Neural crest cell (in vitro differentiated cells): ENCODE results near the gene ARL6. TPM values are rescaled to one million over a fixed set of nuclear protein-coding genes. Genes with fewer than 3 reads are reported as not detected.
A peak's percentile ranks its signal among the peaks of the same experiment; 100 is the strongest.

Experiments
- DNase-seq: peaks from one replicate; pipeline ENCODE4 v3.0.0; 2021; ENCODE audit warnings: low read depth, mixed read lengths, low spot score
- H3K27ac Mint-ChIP-seq: one replicate; pipeline ENCODE4 v1.8.0; 2021; ENCODE audit warnings: mild to moderate bottlenecking, mixed read lengths; ENCODE audit not compliant: unreplicated experiment
- H3K27me3 Mint-ChIP-seq: 2 replicates; pipeline ENCODE4 v1.8.0; 2021; ENCODE audit warnings: low read depth, mild to moderate bottlenecking, mixed read lengths
- H3K36me3 Mint-ChIP-seq: 2 replicates; pipeline ENCODE4 v1.8.0; 2021; ENCODE audit warnings: low read depth, mild to moderate bottlenecking, mixed read lengths
- H3K4me1 Mint-ChIP-seq: 2 replicates; pipeline ENCODE4 v1.8.0; 2021; ENCODE audit warnings: mixed read lengths
- H3K4me3 Mint-ChIP-seq: one replicate; pipeline ENCODE4 v1.8.0; 2021; ENCODE audit warnings: mild to moderate bottlenecking, mixed read lengths
- H3K9me3 Mint-ChIP-seq: 2 replicates; pipeline ENCODE4 v1.8.0; 2021; ENCODE audit warnings: mixed read lengths
- CTCF ChIP-seq: fragments of 200-600 bp; sonication (generic); conservative IDR thresholded peaks from 2 replicates; pipeline ENCODE4 v1.5.0; 2021; ENCODE audit warnings: antibody characterized with exemption, mild to moderate bottlenecking
- total RNA-seq: library from RNA; stranded (reverse); gene quantifications from 2 replicates; pipeline ENCODE4 v1.2.1, GENCODE V29; 2021

Gene ARL6
- total RNA-seq, 1 donor from 2014 or later: 6.8 TPM

- H3K9me3 Mint-ChIP-seq: no peaks in the 10 kb centered on the region
- no peak for DNase-seq
- H3K27ac Mint-ChIP-seq: no peak overlapping the region
- peaks cover 3% of the 10 kb centered on the region for H3K4me1 Mint-ChIP-seq
- no peaks in the 10 kb centered on the region for H3K36me3 Mint-ChIP-seq
- no peak for TF ChIP-seq CTCF
- H3K4me3 Mint-ChIP-seq: no peak overlapping the region
- peaks cover 3% of the 10 kb centered on the region for H3K27me3 Mint-ChIP-seq
These were observed 25.8 kb upstream of the ARL6 start for GRCh38 chr3:97738761-97739160.

- no peak overlapping the region for H3K27ac Mint-ChIP-seq
- no peak for TF ChIP-seq CTCF
- DNase-seq: no peak
- H3K27me3 Mint-ChIP-seq: peaks cover 3% of the 10 kb centered on the region
- H3K4me3 Mint-ChIP-seq: no peak overlapping the region
- H3K9me3 Mint-ChIP-seq: no peaks in the 10 kb centered on the region
- peaks cover 4% of the 10 kb centered on the region for H3K4me1 Mint-ChIP-seq
- H3K36me3 Mint-ChIP-seq: no peaks in the 10 kb centered on the region
These were observed 22.5 kb upstream of the ARL6 start for GRCh38 chr3:97742036-97742435.

- H3K27me3 Mint-ChIP-seq: no peaks in the 10 kb centered on the region
- no peak for TF ChIP-seq CTCF
- H3K36me3 Mint-ChIP-seq: no peaks in the 10 kb centered on the region
- no peak overlapping the region for H3K27ac Mint-ChIP-seq
- no peak overlapping the region for H3K4me3 Mint-ChIP-seq
- no peaks in the 10 kb centered on the region for H3K9me3 Mint-ChIP-seq
- peaks cover 9% of the 10 kb centered on the region for H3K4me1 Mint-ChIP-seq
- no peak for DNase-seq
These were observed 20.3 kb upstream of the ARL6 start for GRCh38 chr3:97744289-97744688.

- Mint-ChIP-seq H3K4me1 (peaks cover 39% of the 10 kb centered on the region), H3K9me3 (no peaks in the 10 kb centered on the region), H3K4me3 (peak overlapping the region; percentile 97), H3K36me3 (no peaks in the 10 kb centered on the region), H3K27ac (peak overlapping the region; percentile 98), H3K27me3 (no peaks in the 10 kb centered on the region)
- no peak for DNase-seq
- no peak for TF ChIP-seq CTCF
These were observed 762 bp upstream of the ARL6 start for GRCh38 chr3:97763586-97764406.

- Mint-ChIP-seq H3K4me3 (peak overlapping the region; percentile 97), H3K9me3 (no peaks in the 10 kb centered on the region), H3K27ac (no peak overlapping the region), H3K36me3 (peaks cover 9% of the 10 kb centered on the region), H3K27me3 (no peaks in the 10 kb centered on the region), H3K4me1 (peaks cover 39% of the 10 kb centered on the region)
- no peak for TF ChIP-seq CTCF
- DNase-seq: no peak
These were observed 778 bp downstream of the ARL6 start for GRCh38 chr3:97765336-97765735.
